Measurements from ENCODE around the gene KCNRG. TPM values are rescaled to one million over a fixed set of nuclear protein-coding genes. Genes with fewer than 3 reads are reported as not detected.

KCNRG gene
- total and polyA plus RNA-seq, 7 donors: 0.42 to 3.4 (median 2.5) TPM; not detected in 4

GRCh38 chr13:50017819-50018218 is 2.6 kb downstream of the KCNRG start:
- Histone ChIP-seq H3K9me3 (no peaks in the 10 kb centered on the region), H3K27ac (peak overlapping the region in 1 of 4 donors; percentile 17), H3K27me3 (no peaks in the 10 kb centered on the region), H3K36me3 (peaks cover 0 to 14% (median 3%) of the 10 kb centered on the region in 4 donors), H3K4me1 (peaks cover 0 to 33% (median 19%) of the 10 kb centered on the region in 4 donors), H3K4me3 (no peak overlapping the region)
- intact Hi-C loops (cut with DNase I): no loop called here
- TF ChIP-seq EP300 (IDR thresholded peaks at IDR 0.05): no peak
- DNase-seq: no peak

- Histone ChIP-seq H3K27ac (peak overlapping the region in 1 of 4 donors; percentile 25), H3K36me3 (peaks cover 0 to 2% (median 0%) of the 10 kb centered on the region in 4 donors), H3K4me3 (no peak overlapping the region), H3K9me3 (no peaks in the 10 kb centered on the region), H3K4me1 (peaks cover 0 to 8% (median 0%) of the 10 kb centered on the region in 4 donors), H3K27me3 (no peaks in the 10 kb centered on the region)
- DNase-seq: no peak
- intact Hi-C loops (cut with DNase I): no loop called here
- TF ChIP-seq POLR2A (IDR thresholded peaks at IDR 0.05) (no peak), CTCF (IDR thresholded peaks at IDR 0.05) (no peak), EP300 (IDR thresholded peaks at IDR 0.05) (no peak), POLR2AphosphoS5 (IDR thresholded peaks at IDR 0.05) (no peak)
- 79 to 88% methylated on average over 1 of the region's 1 CpG for WGBS, 2 donors
These were observed 10.2 kb downstream of the KCNRG start for GRCh38 chr13:50025436-50025835.

- Histone ChIP-seq H3K27me3 (no peaks in the 10 kb centered on the region), H3K36me3 (no peaks in the 10 kb centered on the region), H3K27ac (no peak overlapping the region), H3K9me3 (no peaks in the 10 kb centered on the region), H3K4me3 (no peak overlapping the region), H3K4me1 (peaks cover 0 to 8% (median 0%) of the 10 kb centered on the region in 4 donors)
- no peak for DNase-seq
- TF ChIP-seq EP300 (IDR thresholded peaks at IDR 0.05) (no peak), CTCF (IDR thresholded peaks at IDR 0.05) (no peak), POLR2AphosphoS5 (IDR thresholded peaks at IDR 0.05) (no peak), POLR2A (IDR thresholded peaks at IDR 0.05) (no peak)
- WGBS, 2 donors: 55 to 58% methylated on average over 2 of the region's 2 CpGs
- intact Hi-C loops (cut with DNase I): no loop called here
These were observed 11.7 kb downstream of the KCNRG start for GRCh38 chr13:50026788-50027473.

GRCh38 chr13:50030315-50030714 is 15.1 kb downstream of the KCNRG start:
- no peaks in the 10 kb centered on the region for H3K27me3 ChIP-seq
- H3K27ac ChIP-seq: no peak overlapping the region
- WGBS, 2 donors: 91 to 98% methylated on average over 3 of the region's 3 CpGs
- no peak overlapping the region for H3K4me3 ChIP-seq
- intact Hi-C loops (cut with DNase I): no loop called here
- no peaks in the 10 kb centered on the region for H3K9me3 ChIP-seq
- no peaks in the 10 kb centered on the region for H3K36me3 ChIP-seq
- DNase-seq: no peak
- TF ChIP-seq POLR2AphosphoS5 (IDR thresholded peaks at IDR 0.05): no peak
- TF ChIP-seq EP300 (IDR thresholded peaks at IDR 0.05): no peak
- TF ChIP-seq POLR2A (IDR thresholded peaks at IDR 0.05): no peak
- peaks cover 0 to 8% (median 0%) of the 10 kb centered on the region in 4 donors for H3K4me1 ChIP-seq

GRCh38 chr13:50033725-50034124 is 18.5 kb downstream of the KCNRG start:
- H3K4me3 ChIP-seq: no peak overlapping the region
- DNase-seq: no peak
- intact Hi-C loops (cut with DNase I): no loop called here
- no peaks in the 10 kb centered on the region for H3K4me1 ChIP-seq
- H3K36me3 ChIP-seq: no peaks in the 10 kb centered on the region
- TF ChIP-seq POLR2AphosphoS5 (IDR thresholded peaks at IDR 0.05): no peak
- TF ChIP-seq POLR2A (IDR thresholded peaks at IDR 0.05): no peak
- no peak for TF ChIP-seq CTCF (IDR thresholded peaks at IDR 0.05)
- TF ChIP-seq EP300 (IDR thresholded peaks at IDR 0.05): no peak
- no peak overlapping the region for H3K27ac ChIP-seq
- H3K9me3 ChIP-seq: no peaks in the 10 kb centered on the region
- H3K27me3 ChIP-seq: no peaks in the 10 kb centered on the region

GRCh38 chr13:50037788-50038187 is 22.5 kb downstream of the KCNRG start:
- Histone ChIP-seq H3K4me1 (no peaks in the 10 kb centered on the region), H3K27me3 (no peaks in the 10 kb centered on the region), H3K27ac (no peak overlapping the region), H3K9me3 (no peaks in the 10 kb centered on the region), H3K36me3 (peaks cover 0 to 3% (median 0%) of the 10 kb centered on the region in 4 donors), H3K4me3 (no peak overlapping the region)
- intact Hi-C loops (cut with DNase I): no loop called here
- TF ChIP-seq POLR2AphosphoS5 (IDR thresholded peaks at IDR 0.05): no peak
- TF ChIP-seq POLR2A (IDR thresholded peaks at IDR 0.05): no peak
- TF ChIP-seq CTCF (IDR thresholded peaks at IDR 0.05): no peak
- TF ChIP-seq EP300 (IDR thresholded peaks at IDR 0.05): no peak
- no peak for DNase-seq

All from sigmoid colon (tissue), 7 donors.